ENCODE measurements around the gene PIMREG. TPM values are rescaled to one million over a fixed set of nuclear protein-coding genes. Genes with fewer than 3 reads are reported as not detected.

The PIMREG gene, protein sequence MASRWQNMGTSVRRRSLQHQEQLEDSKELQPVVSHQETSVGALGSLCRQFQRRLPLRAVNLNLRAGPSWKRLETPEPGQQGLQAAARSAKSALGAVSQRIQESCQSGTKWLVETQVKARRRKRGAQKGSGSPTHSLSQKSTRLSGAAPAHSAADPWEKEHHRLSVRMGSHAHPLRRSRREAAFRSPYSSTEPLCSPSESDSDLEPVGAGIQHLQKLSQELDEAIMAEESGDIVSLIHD
- 0.60 TPM for total RNA-seq
- long read RNA-seq = 0 reads

- intact Hi-C loops (cut with DNase I) = no loop called here
- ATAC-seq (peak; percentile 98), DNase-seq (ENCODE audit: missing footprints) (peak; percentile 97)
These were observed at the start of gene PIMREG for GRCh38 chr17:6443692-6444570. Gene PIMREG, plus strand, starts transcription at chr17:6444455. Its CDS starts 656 bp downstream, at chr17:6445111.

DNA sequence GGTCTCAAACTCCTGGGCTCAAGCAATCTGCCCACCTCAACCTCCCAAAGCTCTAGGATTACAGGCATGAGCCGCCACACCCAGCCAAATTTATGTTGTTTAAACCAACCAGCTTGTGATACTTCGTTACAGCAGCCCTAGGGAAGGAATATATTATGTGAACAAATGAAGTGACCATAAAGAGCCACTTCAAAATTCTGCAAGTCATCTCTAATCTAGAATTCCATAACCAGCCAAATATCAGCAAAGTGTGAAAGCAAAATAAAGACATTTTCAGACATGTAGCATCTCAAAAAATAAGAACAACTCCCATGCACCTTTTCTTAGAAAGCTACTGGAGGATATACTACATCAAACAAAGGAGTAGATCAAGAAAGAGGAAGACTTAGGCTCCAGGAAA is 45.3 kb upstream of the PIMREG start:
- ATAC-seq (no peak), DNase-seq (ENCODE audit: missing footprints) (no peak)
- intact Hi-C loops (cut with DNase I) = no loop called here

- intact Hi-C loops (cut with DNase I) = no loop called here
- ATAC-seq = no peak
- no peak for DNase-seq (ENCODE audit: missing footprints)
These were observed 42.0 kb upstream of the PIMREG start for GRCh38 chr17:6402258-6402657.

GRCh38 chr17:6408276-6408675 is 36.0 kb upstream of the PIMREG start:
- ATAC-seq (no peak), DNase-seq (ENCODE audit: missing footprints) (no peak)
- intact Hi-C loops (cut with DNase I) = no loop called here

GRCh38 chr17:6408735-6409134 is 35.5 kb upstream of the PIMREG start:
- DNase-seq (ENCODE audit: missing footprints) (no peak), ATAC-seq (no peak)
- intact Hi-C loops (cut with DNase I) = no loop called here

- intact Hi-C loops (cut with DNase I) = loop anchor here (10.0 kb wide), 1 partner anchor 348 kb away; no protein-coding TSS in a partner anchor
- DNase-seq (ENCODE audit: missing footprints) (no peak), ATAC-seq (no peak)
These were observed 31.2 kb upstream of the PIMREG start for GRCh38 chr17:6413065-6413464.

DNA sequence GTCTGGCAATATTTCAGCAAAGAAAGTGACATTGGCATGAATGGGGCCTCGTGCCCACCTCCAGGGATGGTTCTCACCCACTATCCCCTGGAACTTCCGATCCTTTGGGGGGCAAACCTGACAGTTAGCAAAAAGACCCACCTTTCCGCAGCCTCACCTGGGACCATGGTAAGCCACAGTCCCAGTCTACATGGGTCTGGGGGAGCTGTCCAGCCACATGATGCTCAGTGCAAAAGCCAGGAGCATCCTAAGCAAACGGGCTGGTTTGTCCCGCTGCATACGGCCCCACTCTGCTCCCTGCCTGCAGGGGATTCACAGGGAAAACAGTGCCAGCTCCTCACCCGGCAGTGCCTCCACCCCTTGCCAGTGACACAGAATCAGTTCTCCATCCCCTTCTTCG is 28.6 kb upstream of the PIMREG start:
- no peak for DNase-seq (ENCODE audit: missing footprints)
- ATAC-seq = no peak
- intact Hi-C loops (cut with DNase I) = loop anchor here (10.0 kb wide), 1 partner anchor 351 kb away; no protein-coding TSS in a partner anchor

DNA sequence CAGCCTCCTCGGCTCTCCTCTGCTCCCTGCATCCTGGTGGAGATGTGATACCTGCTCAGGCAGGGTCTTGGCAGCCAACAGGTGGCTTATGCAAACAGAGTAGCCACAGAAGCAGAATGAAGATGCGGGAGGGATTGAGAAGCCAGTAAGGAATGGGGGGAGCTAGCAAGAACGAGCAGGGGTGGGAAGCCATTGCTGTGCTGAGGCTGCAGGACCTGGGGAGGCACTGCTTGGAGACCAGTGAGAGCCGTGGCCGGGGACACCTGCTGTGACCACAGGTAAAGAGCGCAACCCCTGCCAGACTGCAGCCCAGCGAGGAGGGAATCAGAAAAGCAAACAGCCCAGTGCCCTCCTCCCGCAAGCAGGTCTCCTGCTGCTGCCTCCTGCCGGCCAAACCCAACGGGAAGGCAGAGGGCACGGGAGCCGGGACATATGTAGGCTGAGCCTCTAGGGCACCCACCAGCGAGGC is 24.0 kb upstream of the PIMREG start:
- intact Hi-C loops (cut with DNase I) = no loop called here
- ATAC-seq = no peak

DNA sequence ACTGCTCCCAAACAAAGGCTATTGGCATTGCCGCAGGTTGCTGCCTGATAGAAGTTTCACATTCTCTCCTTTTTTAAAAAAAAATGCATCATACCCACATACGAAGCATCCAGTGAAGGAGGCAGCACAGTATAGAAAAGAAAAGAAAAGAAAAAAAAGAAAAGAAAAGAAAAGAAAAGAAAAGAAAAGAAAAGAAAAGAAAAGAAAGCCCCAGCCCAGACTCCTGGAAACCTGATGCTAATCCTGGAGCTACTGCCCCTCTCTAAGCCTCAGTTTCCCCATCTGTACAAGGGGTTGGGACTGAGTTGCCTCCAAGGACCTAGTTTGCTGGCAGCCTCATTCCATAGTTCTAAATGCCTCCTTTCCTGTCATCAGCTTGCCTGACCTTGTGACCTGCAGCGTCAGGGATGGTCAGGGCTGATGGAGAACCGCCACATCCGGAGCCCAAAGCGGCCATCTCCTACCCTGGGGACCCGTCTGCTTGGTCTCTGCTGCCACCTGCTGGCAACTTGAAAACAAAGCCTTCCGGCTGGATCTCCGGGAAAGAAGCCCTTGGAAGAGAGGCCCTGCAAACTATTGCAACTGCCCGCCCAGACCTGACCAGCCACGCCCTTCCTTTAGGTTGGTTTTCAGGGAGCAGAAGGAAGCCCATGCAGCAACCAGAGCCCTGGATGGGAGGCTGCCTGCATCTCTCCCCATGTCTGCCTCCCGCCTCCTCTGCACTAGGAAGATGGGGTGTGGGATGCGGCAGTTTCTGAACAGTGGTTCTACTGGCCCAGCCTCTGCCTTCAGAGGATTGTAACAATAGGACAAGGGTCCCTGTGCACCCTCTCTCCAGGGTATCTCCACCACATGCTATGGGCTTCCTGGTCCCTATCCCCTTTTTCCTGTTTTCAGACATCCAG is 22.3 kb upstream of the PIMREG start:
- DNase-seq (ENCODE audit: missing footprints) (peak; percentile 76), ATAC-seq (peak; percentile 73)
- intact Hi-C loops (cut with DNase I) = loop anchor here (1.0 kb wide), 1 partner anchor 835 kb away; no protein-coding TSS in a partner anchor

More for the DNA sequence above, 24.0 kb upstream of the PIMREG start:
- no peak for DNase-seq (ENCODE audit: missing footprints)

- ATAC-seq = no peak
- intact Hi-C loops (cut with DNase I) = loop anchor here (1.0 kb wide), 1 partner anchor 835 kb away; no protein-coding TSS in a partner anchor
- peak; percentile 18 for DNase-seq (ENCODE audit: missing footprints)
These were observed 21.5 kb upstream of the PIMREG start for GRCh38 chr17:6422654-6423241.

- intact Hi-C loops (cut with DNase I) = no loop called here
- no peak for ATAC-seq
- DNase-seq (ENCODE audit: missing footprints) = peak; percentile 48
These were observed 20.3 kb upstream of the PIMREG start for GRCh38 chr17:6423931-6424330.

DNA sequence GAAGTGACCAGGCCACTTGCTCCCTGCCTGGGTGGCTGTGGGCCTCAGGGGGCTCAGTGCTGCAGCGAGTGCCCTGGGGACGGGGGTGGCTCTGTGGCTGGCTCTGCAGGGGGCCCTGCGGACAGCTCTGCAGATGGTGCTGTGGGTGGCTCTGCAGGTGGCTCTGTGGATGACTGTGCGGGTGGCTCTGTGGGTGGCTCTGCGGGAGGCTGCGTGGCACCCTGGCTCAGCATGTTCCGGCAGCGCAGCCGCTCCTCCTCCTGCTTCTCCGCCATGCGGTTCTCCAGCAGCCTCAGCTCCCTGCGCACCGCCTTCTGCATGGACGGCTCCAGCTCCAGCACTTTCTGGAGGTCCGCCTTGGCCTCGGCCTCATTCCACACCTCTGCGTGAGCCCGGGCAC is 18.8 kb upstream of the PIMREG start:
- no peak for ATAC-seq
- intact Hi-C loops (cut with DNase I) = no loop called here
- DNase-seq (ENCODE audit: missing footprints) = peak; percentile 46

DNA sequence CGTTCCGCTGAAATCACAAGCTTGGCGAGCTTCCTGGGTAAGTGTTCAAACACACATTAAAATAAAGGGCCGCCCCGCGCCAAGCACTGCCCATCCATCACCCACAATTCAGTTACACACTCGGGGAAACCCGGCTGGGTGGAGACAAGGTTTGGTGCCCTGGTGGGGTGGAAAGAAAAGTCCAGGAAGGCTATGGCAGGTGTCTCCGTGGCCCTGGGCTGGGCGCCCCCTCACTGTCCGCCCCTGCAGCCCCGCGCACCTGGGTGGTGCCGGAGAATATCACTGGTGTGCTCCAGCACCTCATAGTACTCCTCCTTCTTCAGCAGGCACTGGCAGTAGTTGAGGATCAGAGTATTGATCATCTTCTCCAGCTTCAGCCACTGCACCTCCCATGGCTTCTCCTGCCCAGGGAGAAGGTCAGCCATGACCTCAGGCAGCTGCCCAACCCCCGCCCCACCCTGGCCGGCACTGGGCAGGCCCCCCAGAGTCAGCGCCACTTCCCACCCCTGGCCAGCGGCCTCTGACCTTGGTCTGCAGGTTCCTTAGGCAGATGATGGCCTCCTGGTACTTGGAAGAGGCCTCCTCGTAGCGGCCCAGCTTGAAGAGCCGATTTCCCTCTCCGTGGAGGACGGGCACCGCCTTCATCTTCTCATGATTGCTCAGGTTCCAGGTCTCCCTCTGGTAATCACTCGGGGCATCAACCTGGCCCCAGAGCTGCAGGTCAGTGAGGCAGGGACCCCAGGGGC is 17.7 kb upstream of the PIMREG start:
- intact Hi-C loops (cut with DNase I) = no loop called here
- ATAC-seq = no peak
- DNase-seq (ENCODE audit: missing footprints) = peak; percentile 28

- DNase-seq (ENCODE audit: missing footprints) = peak; percentile 39
- intact Hi-C loops (cut with DNase I) = no loop called here
- ATAC-seq = no peak
These were observed 16.9 kb upstream of the PIMREG start for GRCh38 chr17:6427279-6427781.

DNA sequence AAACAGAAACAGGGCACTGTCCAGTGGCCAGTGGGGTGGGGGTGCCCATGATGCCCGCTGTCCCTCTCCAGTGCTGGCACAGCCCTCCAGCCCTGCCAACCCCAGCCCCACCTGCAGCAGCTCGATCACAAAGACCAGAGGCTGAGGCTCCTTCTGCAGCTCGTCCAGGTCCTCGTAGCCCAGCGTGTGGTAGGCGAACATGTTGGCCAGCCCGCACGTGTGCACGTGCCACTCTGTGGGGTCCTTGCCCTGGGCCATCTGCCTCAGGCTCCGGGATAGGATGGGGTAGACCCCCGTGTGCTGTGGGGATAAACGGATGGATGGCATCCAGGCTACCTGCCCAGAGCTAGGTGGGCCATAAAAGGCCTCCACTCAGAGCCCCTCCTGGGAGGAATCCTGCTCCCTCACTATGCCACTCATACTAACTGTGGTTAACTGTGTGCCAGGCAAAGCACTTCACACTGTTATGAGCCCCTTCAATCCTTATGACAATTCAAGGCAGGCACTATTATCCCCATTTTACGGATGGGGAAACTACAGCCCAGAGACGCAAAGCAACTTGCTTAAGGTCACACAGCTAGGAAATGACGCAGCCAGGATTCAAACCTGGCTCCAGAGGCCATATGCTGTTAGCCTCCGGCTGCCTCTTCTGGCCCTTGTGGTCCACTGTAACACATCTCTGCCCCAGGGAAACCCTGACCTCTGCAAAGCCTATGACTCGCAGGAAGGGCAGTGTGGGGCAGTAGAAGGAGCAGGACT is 15.9 kb upstream of the PIMREG start:
- intact Hi-C loops (cut with DNase I) = no loop called here
- ATAC-seq = peak; percentile 13

GRCh38 chr17:6429266-6429665 is 15.0 kb upstream of the PIMREG start:
- DNase-seq (ENCODE audit: missing footprints) (peak; percentile 57), ATAC-seq (no peak)
- intact Hi-C loops (cut with DNase I) = no loop called here

More for the DNA sequence above, 15.9 kb upstream of the PIMREG start:
- DNase-seq (ENCODE audit: missing footprints) = peak; percentile 20

DNA sequence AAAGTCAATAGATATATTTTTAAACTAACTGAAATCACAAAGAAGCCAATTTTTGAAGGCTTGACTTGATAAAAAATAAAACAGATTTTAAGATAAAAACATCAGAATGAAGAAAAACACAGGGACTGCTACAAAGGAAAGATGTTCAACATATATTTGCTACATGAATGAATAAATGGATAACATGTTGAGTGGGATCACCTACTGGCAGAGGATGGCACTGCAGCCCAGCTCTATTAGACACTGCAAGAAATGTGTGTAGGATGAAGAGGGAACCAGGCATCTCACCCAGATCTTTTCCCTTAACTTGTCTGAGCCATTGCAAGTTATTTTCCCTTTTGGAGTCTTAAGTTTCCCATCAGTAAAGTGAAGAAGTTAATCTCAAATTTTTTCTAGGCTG is 13.5 kb upstream of the PIMREG start:
- ATAC-seq (no peak), DNase-seq (ENCODE audit: missing footprints) (no peak)
- intact Hi-C loops (cut with DNase I) = no loop called here

Data from Right ventricle myocardium inferior (tissue), 1 donor.